22Rv1 (cell line): ENCODE measurements around the gene BEAN1.

Experiments used
- H3K27ac ChIP-seq: fragments of 450-650 bp; 2 replicates; pipeline ENCODE4 v1.5.1; 2017
- ZFX ChIP-seq: fragments of 450-650 bp; IDR thresholded peaks from 2 replicates; pipeline ENCODE4 v1.6.1; 2017; ENCODE audit warnings: antibody characterized with exemption, borderline replicate concordance
- TF ChIP-seq, protein P1 (sequence below): fragments of 450-650 bp; IDR thresholded peaks from 2 replicates; pipeline ENCODE4 v1.5.1; 2017; ENCODE audit warnings: mild to moderate bottlenecking

Gene BEAN1

DNA sequence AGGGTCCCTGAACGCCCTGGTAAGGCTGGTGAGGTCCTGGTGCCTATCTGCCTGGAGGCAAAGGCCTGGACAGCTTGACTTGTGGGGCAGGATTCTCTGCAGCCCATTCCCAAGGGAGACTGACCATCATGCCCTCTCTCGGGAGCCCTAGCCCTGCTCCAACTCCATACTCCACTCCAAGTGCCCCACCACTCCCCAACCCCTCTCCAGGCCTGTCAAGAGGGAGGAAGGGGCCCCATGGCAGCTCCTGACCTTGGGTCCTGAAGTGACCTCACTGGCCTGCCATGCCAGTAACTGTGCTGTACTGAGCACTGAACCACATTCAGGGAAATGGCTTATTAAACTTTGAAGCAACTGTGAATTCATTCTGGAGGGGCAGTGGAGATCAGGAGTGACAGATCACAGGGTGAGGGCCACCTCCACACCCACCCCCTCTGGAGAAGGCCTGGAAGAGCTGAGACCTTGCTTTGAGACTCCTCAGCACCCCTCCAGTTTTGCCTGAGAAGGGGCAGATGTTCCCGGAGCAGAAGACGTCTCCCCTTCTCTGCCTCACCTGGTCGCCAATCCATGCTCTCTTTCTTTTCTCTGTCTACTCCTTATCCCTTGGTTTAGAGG lies 23.5 kb upstream of the BEAN1 start:
- H3K27ac ChIP-seq = no peak overlapping the region
- no peak for TF ChIP-seq ZFX
- TF ChIP-seq, protein P1, sequence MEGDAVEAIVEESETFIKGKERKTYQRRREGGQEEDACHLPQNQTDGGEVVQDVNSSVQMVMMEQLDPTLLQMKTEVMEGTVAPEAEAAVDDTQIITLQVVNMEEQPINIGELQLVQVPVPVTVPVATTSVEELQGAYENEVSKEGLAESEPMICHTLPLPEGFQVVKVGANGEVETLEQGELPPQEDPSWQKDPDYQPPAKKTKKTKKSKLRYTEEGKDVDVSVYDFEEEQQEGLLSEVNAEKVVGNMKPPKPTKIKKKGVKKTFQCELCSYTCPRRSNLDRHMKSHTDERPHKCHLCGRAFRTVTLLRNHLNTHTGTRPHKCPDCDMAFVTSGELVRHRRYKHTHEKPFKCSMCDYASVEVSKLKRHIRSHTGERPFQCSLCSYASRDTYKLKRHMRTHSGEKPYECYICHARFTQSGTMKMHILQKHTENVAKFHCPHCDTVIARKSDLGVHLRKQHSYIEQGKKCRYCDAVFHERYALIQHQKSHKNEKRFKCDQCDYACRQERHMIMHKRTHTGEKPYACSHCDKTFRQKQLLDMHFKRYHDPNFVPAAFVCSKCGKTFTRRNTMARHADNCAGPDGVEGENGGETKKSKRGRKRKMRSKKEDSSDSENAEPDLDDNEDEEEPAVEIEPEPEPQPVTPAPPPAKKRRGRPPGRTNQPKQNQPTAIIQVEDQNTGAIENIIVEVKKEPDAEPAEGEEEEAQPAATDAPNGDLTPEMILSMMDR = no peak

DNA sequence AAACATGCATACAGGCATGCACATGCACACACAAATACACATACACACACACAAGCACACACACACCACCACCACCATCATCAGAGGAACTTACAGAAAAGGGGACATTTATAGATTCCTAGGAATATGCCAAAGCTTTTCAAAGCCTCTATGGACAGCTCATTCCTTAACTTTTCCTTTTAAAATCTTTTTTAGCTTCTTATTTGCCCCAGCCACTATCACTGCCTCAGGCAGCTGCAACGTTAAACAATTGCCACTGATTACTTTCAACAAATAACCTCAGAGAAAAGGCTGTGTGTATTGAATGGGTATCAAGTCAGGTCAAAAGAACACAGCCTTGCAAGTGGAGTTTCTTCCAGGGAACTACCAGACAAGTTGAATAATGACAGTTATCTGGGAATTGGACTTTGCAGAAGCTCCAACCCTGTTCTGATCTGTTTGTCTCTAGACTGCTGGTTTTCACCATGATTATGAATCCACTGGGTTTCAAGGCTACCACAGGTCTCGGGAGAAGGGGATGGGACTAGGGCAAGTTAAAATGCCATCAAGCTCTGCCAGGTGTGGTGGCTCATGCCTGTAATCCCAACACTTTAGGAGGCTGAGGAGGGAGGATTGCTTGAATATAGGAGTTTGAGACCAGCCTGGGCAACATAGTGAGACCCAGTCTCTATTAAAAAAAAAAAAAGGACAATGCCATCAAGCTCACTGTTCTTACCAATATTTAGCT lies 21.9 kb upstream of the BEAN1 start:
- TF ChIP-seq ZFX = no peak
- TF ChIP-seq, protein P1 = no peak
- H3K27ac ChIP-seq = no peak overlapping the region

DNA sequence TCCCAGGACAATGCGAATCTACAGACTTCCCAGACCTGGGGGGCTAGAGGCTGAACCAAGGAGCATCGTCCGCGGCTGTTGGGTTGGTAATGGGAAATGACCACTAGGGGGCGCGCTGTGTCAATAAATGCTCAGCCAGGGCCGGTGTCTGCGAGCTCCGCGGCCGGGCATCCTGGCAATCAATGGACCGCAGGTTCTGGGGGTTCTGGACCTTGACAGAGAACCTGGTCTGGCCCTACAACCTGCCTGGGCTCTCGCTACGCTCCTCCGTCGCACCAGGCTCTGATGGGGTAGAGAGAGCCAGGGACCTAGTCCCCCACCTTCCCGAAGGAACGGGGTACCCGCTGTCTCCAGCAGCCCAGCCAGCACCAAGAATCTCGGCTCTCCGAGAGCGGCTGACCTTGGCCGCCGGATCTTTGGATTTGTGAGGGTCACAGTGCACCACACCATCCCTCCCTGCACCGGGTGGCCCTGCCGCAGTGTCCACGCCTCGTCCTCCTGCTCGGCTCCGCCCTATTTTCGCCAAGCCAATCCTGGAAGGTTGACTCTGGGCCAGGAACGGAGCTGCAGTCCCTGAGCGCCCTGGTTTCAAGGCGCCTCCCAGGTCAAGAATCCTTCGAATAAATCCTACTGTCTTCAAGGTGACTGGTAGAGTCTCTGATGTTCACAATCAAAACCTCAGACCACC lies 20.4 kb upstream of the BEAN1 start:
- TF ChIP-seq, protein P1 = peak; percentile 85
- no peak for TF ChIP-seq ZFX
- H3K27ac ChIP-seq = no peak overlapping the region

DNA sequence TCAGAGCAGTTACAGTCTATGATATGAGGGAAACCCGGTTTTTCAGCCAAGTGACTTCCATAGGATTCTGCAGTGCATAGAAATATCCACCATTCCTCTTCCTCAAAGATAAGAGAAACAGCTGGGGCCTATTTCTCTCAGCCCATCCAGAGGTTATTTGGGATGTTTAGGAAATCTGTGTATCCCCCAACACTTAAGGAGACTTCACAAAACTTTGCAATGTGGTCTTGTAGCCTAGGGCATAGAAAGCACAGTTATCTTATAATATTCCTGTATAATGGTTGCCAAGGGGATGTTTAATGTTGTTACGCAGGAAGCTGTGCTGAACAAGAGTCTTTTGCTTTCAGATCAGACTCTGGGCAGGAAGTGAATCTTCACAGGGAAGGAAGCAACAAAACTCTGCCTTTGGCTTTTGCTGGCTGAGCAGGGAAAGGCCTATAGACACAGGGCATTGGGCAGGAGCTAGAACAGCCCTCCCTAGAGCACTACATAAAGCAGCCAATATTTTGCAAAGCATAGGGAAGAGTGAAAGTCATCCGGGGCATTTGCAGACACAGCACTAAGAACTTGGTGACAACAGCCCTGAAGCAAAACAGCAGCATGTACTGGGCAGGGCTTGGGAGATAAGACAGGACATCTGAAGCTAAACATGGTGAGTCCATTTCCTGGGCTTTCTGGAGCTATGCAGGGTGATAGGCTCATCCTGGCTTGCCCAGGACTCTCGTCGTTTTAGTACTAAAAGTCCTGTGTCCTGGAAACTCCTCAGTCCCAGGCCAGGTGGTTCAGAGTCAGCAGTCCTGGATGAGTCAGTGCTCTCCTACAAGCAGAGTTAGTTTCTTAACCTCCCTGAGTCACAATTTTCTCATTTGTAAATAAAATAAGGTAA lies 18.7 kb upstream of the BEAN1 start:
- no peak for TF ChIP-seq ZFX
- no peak overlapping the region for H3K27ac ChIP-seq

DNA sequence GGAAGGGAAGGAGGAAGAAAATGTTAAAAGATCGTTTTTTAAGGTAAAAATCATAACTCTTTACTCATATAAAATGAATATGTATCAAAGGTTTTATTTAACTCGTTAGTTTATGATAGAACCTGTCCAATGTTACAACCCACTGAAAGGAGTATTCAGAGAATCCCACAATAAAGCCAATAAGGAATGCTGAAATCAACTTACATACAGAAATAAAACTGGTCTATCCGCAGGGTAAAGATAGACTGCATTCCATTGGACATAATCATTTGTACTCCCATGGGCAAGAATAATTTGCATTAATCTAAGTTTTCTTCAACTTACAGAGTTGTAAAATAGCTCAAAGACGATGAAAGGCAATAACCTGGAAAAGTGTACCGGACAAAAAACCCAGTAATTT lies 17.9 kb upstream of the BEAN1 start:
- no peak for TF ChIP-seq ZFX
- TF ChIP-seq, protein P1 = no peak
- H3K27ac ChIP-seq = no peak overlapping the region

DNA sequence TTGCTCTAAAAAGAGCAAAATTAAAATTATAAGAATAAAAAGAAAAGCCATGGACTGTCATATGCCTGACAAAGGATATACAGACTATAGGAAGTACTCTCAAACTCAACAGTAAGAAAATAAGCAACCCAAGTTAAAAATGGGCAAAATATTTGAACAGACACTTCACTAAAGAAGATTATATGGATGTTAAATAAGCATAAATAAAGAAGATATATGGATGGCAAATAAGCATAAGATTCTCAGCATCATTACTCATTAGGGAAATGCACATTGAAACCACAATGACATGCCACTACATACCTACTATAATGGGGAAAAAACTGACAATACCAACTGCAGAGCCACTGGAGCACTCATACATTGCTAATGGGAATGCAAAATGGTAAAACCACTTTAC lies 14.9 kb upstream of the BEAN1 start:
- TF ChIP-seq, protein P1 = no peak
- TF ChIP-seq ZFX = no peak
- no peak overlapping the region for H3K27ac ChIP-seq

DNA sequence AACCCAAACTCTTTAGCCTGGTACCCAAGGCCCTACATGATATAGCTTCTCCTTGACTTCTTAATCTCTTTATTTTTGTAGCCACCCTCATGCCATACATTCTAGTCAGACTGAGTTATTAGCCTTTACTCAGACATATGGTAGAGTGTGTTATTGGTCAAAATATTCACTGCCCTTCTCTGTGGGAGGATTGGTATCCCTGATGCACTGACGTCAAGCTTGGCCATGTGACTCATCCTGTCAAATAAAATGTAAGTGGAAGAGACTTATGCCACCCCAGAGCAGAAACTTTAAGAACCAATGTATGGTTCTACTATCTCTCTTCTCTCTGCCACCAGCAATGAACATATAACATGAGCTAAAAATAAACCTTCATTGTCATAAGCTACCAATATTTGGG lies 12.2 kb upstream of the BEAN1 start:
- TF ChIP-seq, protein P1 = no peak
- TF ChIP-seq ZFX = no peak
- H3K27ac ChIP-seq = no peak overlapping the region
